HEK293T (cell line): Measurements from ENCODE around the gene AGAP5.

ENCODE experiments used
- CTCF ChIA-PET: fragments of 350-600 bp; formaldehyde crosslinking; extraction: SDS; loops from one replicate; lab custom pipeline; 2021; ENCODE audit warnings: antibody characterized with exemption, inconsistent platforms; lab: Yijun Ruan, JAX
- POLR2A ChIA-PET: fragments of 350-600 bp; formaldehyde crosslinking; extraction: SDS; loops from one replicate; lab custom pipeline; 2020; ENCODE audit warnings: antibody characterized with exemption, inconsistent platforms; lab: Yijun Ruan, JAX
- DNase-seq: peaks from one replicate; pipeline ENCODE4 v3.0.0; 2012; ENCODE audit warnings: mixed read lengths; ENCODE audit errors: extremely low spot score
- ARNT ChIP-seq: fragments of 450-650 bp; IDR thresholded peaks from 2 replicates; pipeline ENCODE4 v1.6.1; 2017; ENCODE audit warnings: mild to moderate bottlenecking
- BHLHE40 ChIP-seq: fragments of 450-650 bp; IDR thresholded peaks from 2 replicates; pipeline ENCODE4 v1.6.1; 2016; ENCODE audit warnings: mild to moderate bottlenecking, moderate library complexity, borderline replicate concordance
- CTBP1 ChIP-seq: fragments of 450-650 bp; IDR thresholded peaks from 2 replicates; pipeline ENCODE4 v1.6.1; 2016; ENCODE audit warnings: borderline replicate concordance
- ELF4 ChIP-seq: fragments of 450-650 bp; IDR thresholded peaks from 2 replicates; pipeline ENCODE4 v1.6.1; 2017; ENCODE audit warnings: antibody characterized with exemption
- FOXA1 ChIP-seq: fragments of 450-650 bp; IDR thresholded peaks from 2 replicates; pipeline ENCODE4 v1.6.1; 2016; ENCODE audit warnings: mild to moderate bottlenecking
- FOXK2 ChIP-seq: fragments of 450-650 bp; IDR thresholded peaks from 2 replicates; pipeline ENCODE4 v1.6.1; 2016; ENCODE audit warnings: mild to moderate bottlenecking
- FOXM1 ChIP-seq: fragments of 450-650 bp; IDR thresholded peaks from 2 replicates; pipeline ENCODE4 v1.6.1; 2017; ENCODE audit warnings: mild to moderate bottlenecking, borderline replicate concordance
- HDGF ChIP-seq: fragments of 450-650 bp; IDR thresholded peaks from 2 replicates; pipeline ENCODE4 v1.6.1; 2017; ENCODE audit warnings: antibody characterized with exemption, borderline replicate concordance
- L3MBTL2 ChIP-seq: fragments of 450-650 bp; conservative IDR thresholded peaks from 2 replicates; pipeline ENCODE4 v1.6.1; 2016; ENCODE audit warnings: mild to moderate bottlenecking
- LEF1 ChIP-seq: fragments of 450-650 bp; IDR thresholded peaks from 2 replicates; pipeline ENCODE4 v1.6.1; 2017; ENCODE audit warnings: mild to moderate bottlenecking, borderline replicate concordance
- NFRKB ChIP-seq: fragments of 450-650 bp; IDR thresholded peaks from 2 replicates; pipeline ENCODE4 v1.6.1; 2016; ENCODE audit warnings: mild to moderate bottlenecking, moderate library complexity
- SP1 ChIP-seq: fragments of 450-650 bp; IDR thresholded peaks from 2 replicates; pipeline ENCODE4 v1.6.1; 2017
- SUZ12 ChIP-seq: fragments of 450-650 bp; IDR thresholded peaks from 2 replicates; pipeline ENCODE4 v1.6.1; 2016; ENCODE audit warnings: mild to moderate bottlenecking
- TARDBP ChIP-seq: fragments of 450-650 bp; IDR thresholded peaks from 2 replicates; pipeline ENCODE4 v1.6.1; 2016
- ZNF384 ChIP-seq: fragments of 450-650 bp; IDR thresholded peaks from 2 replicates; pipeline ENCODE4 v1.6.1; 2016
- TF ChIP-seq, protein P1 (sequence below): fragments of 450-650 bp; IDR thresholded peaks from 2 replicates; pipeline ENCODE4 v1.6.1; 2016

The AGAP5 gene

DNA sequence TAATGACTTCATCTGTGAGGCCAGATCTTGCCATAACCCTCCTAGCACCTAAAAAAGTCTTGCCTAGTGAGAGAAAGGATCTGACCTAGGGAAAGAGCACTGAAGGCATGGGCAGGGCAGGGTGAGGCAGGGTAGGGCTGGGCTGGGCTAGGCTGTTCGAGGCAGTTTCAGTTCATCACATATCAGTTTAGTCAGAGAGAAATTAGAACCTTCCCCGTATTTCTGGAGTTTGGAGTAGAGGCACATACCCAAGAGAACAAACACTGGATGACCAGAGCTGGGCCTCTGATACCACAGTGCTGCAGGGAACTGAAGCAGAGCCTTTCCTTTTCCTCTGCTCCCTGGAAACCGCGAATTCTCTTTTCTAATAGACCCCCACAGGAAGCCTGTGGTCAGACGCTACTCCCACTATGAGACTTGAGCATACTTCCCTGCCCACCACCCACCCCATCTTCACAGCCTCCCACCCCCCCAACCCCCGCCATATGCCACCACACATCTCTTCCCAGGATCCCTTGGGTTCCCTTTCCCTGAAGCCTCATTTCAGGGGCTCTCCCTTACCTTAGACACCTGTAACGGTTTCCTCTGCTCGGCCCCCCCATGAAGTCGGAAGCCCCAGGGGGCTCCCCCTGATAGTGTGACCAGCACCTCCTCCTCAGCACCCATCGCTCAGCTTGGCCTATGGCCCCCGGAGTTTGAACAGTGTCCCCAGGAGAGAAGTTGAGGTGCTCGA lies 42.5 kb downstream of the AGAP5 start:
- no peak for DNase-seq
- POLR2A ChIA-PET: no interaction called here
- TF ChIP-seq ELF4 (no peak), SP1 (no peak), ARNT (no peak), CTBP1 (no peak), FOXK2 (no peak), ZNF384 (no peak), BHLHE40 (no peak), NFRKB (no peak), HDGF (no peak), SUZ12 (no peak)
- TF ChIP-seq, protein P1, sequence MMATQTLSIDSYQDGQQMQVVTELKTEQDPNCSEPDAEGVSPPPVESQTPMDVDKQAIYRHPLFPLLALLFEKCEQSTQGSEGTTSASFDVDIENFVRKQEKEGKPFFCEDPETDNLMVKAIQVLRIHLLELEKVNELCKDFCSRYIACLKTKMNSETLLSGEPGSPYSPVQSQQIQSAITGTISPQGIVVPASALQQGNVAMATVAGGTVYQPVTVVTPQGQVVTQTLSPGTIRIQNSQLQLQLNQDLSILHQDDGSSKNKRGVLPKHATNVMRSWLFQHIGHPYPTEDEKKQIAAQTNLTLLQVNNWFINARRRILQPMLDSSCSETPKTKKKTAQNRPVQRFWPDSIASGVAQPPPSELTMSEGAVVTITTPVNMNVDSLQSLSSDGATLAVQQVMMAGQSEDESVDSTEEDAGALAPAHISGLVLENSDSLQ: no peak
- CTCF ChIA-PET: interaction anchor here (0.6 kb wide), 1 partner anchor 513 kb away, joined by 3 read pairs; no protein-coding TSS in a partner anchor

DNA sequence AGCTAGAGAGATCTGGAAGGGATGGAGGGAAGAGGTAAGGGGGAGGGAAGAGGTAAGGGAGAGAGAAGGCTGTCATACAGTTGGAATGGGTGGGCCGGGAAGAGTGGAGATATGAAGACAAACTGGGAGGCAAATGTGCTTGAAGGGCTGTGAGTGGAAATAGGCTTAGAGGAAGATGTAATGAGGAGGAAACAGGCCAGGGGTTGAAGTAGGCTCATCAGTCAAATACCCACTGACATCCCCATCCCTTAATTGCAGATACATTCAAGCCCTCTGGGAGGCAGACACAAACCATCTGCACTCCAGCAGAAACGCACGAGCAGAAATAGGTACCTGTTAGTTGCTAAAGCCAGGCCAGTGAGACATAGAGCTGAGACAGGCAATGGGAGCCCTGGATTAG lies 44.2 kb downstream of the AGAP5 start:
- DNase-seq: no peak
- POLR2A ChIA-PET: no interaction called here
- TF ChIP-seq, protein P1: no peak
- CTCF ChIA-PET: no interaction called here

DNA sequence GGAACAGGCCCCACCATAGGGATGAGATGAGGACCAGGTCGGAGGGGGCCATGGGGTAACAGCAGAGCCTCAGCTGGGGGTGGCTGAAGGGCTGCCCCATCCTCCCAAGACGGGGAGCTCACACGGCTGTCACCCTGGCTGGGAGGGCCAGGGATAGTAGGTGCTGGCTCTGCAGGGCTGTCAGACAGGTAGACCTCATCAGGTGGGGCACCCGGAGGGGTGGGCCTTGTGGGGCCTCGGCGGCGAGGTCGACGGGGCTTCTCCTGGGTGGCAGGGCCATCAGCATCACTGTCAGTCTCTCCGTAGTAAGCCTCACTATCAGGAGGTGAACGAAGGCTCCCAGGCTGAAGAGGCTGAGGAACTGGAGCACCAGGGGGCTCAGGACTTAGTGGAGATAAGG lies 44.7 kb downstream of the AGAP5 start:
- CTCF ChIA-PET: no interaction called here
- TF ChIP-seq ZNF384: no peak
- TF ChIP-seq SP1: no peak
- no peak for TF ChIP-seq FOXK2
- no peak for TF ChIP-seq BHLHE40
- no peak for TF ChIP-seq TARDBP
- no peak for TF ChIP-seq FOXA1
- no peak for TF ChIP-seq NFRKB
- no peak for TF ChIP-seq L3MBTL2
- TF ChIP-seq CTBP1: no peak
- TF ChIP-seq SUZ12: no peak
- no peak for TF ChIP-seq ARNT
- POLR2A ChIA-PET: no interaction called here
- DNase-seq: no peak

DNA sequence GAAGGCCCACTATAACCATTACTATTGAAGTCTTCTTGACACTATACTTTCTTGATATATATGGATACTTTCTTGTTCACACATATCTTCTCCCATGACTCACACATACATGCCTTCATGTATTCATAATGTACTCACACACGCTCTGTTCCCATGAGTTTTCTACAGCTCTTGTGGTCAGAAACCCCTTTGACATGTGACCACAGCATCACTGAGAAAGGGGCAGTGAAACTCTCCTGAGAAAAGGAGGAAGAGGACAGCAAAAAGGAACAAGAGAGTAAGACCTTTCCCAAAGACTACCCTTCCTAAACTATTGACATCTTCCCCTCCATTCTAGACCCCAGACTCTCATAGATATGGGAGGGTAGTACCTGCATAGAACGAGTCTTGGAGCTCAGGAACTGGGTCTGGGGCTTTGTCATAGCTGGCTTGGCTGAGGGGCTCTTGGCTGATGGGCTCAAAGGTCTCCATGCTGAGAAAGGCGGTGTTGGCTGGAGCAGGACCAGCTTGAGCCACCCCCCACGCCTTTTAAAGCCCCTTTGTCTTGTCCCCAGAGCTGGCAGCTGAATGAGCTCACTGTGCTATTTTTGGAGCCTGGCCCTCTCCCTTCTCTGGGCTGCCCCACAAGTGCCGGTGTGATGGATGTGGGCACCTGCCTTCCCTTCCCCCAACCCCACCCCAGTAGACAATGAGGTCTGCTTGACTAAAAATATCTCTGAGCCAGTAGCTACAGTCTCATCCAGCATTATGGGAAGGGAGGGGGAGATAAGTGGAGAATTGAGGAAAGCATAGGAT lies 47.2 kb downstream of the AGAP5 start:
- no peak for DNase-seq
- TF ChIP-seq LEF1 (no peak), SP1 (no peak), ELF4 (no peak), FOXK2 (no peak), TARDBP (no peak), FOXA1 (no peak), BHLHE40 (no peak), ZNF384 (no peak), HDGF (no peak)
- TF ChIP-seq, protein P1: no peak
- CTCF ChIA-PET: no interaction called here
- POLR2A ChIA-PET: no interaction called here

DNA sequence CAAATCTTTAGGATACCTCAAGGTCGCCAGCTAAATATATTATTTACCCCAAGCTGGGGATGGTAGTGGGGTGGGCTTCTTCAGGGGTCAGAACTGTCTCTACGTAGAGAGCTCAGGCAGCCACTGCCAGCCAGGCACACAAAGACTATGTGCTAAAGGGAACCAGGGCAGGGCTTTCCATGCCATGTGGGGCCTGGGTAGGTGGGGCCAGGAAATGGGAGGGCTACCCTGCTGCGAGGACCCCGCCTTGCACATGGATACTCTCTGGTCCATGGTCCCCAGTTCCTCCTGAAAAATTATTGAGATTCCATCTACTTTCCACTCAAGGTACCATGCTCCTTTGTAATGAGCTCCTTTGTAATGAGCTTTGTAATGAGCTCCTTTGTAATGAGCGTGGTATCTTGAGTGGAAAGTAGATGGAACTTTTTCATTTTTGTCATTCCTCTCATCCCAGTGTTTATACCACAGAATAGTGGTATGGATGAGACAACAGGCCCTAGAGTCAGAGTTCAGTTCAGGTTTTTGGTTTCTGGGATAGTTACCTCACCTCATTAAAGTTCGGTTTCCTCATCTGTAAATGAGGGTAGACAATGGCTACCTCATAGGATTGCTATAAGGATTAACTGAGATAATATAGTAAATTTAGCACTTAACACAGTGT lies 47.9 kb downstream of the AGAP5 start:
- CTCF ChIA-PET: no interaction called here
- POLR2A ChIA-PET: no interaction called here

More for the DNA sequence above, 47.9 kb downstream of the AGAP5 start:
- no peak for DNase-seq
- TF ChIP-seq, protein P1: no peak
- no peak for TF ChIP-seq FOXM1
- TF ChIP-seq SUZ12: no peak
- TF ChIP-seq TARDBP: no peak
- TF ChIP-seq ELF4: no peak
- TF ChIP-seq FOXK2: no peak
- TF ChIP-seq ARNT: no peak
- TF ChIP-seq HDGF: no peak
- TF ChIP-seq ZNF384: no peak
- TF ChIP-seq LEF1: no peak
- no peak for TF ChIP-seq FOXA1
- no peak for TF ChIP-seq BHLHE40
- TF ChIP-seq CTBP1: no peak
- TF ChIP-seq L3MBTL2: no peak
- TF ChIP-seq SP1: no peak
- TF ChIP-seq NFRKB: no peak
